Retina (tissue), 1 donor: ENCODE results near the gene SLCO3A1.

Experiments used
- DNase-seq: peaks from one replicate; pipeline ENCODE4 v3.0.0-alpha.2; 2016

The SLCO3A1 gene

DNA sequence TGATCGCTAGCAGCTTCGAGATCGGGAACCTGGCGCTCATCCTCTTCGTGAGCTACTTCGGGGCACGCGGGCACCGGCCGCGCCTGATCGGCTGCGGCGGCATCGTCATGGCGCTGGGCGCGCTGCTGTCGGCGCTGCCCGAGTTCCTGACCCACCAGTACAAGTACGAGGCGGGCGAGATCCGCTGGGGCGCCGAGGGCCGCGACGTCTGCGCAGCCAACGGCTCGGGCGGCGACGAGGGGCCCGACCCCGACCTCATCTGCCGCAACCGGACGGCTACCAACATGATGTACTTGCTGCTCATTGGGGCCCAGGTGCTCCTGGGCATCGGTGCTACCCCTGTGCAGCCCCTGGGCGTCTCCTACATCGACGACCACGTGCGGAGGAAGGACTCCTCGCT is 62.5 kb downstream of the SLCO3A1 start:
- DNase-seq, result no peak

DNA sequence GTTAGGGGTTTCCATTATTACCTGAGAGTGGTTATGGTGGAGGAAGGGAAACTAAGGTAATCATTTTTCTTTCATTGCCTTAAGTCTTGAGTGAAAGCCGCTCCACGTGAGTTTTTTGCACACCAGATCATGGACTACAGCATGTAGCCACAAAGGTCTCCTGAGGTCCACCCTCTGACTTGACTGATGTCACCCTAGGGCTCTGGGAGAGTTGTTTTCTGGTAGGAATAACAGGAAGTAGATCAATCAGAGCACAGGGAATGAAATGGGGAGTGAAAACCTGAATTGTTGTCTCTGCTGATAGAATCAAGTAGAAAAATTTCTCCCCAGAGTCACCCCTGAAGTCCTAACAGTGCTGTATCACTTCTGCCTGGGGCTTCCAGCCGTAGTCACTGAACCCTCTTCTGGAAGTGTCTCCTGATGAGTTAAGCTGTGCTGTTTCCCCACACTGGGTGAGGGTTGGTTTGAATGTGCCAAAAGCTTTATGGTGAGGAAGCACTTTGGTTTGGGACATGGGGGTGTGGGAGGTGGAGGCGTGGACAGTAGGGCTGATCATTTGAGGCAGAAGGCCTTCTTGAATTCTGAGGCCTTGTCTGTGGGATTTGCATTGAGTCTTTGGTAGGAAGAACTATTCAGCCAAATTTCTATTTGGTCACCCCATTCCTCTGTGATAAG is 64.3 kb downstream of the SLCO3A1 start:
- no peak for DNase-seq

DNA sequence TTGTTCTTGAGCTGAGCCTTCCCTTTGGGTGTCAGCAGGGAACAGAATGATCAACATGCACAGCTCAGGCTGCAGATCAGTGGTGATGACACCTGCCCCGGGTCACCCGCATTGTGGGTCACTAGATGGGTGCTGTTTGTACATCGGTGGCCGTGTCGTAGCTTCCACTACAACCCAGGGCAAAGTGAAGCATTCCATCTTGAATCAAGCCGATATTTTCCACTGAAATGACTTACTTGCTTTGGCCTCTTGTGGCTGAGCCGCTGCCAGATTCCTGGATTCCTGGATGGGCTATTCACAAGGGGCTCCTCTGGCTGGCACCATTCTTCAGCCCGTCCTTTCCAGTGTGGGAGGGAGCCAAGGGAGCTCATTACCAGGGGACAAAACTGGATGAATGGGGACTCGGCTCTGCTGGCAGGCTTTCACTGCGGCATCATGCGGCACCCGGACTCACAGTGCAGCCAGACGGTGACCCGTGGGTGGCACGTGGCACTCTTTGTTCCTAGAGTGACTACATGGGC is 65.6 kb downstream of the SLCO3A1 start:
- no peak for DNase-seq

DNA sequence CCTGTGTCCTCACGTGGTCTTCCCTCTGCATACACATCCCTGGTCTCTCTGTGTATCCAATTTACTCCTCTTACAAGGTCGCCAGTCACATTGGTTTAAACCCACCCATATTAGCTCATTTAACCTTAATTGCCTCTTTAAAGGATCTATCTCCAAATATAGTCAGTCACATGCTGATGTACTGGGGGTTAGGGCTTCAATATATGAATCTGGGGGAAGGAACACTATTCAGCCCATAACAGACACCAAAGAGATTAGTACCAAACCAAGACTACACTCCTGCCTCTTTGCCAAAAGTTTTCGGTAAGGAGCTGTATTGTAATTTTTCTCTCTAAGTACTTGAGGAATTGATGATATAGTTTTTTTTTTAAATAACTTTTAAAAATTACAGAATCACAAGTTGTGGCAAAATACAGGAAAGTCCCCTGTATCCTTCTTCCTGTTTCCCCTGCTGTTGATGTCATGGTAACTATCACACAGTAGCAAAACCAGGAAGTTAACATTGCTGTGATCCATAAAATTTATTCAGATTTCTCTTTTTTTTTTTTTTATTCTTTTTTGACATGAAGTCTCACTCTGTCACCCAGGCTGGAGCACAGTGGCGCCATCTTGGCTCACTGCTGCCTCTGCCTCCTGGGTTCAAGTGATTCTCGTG is 67.8 kb downstream of the SLCO3A1 start:
- DNase-seq, result no peak

DNA sequence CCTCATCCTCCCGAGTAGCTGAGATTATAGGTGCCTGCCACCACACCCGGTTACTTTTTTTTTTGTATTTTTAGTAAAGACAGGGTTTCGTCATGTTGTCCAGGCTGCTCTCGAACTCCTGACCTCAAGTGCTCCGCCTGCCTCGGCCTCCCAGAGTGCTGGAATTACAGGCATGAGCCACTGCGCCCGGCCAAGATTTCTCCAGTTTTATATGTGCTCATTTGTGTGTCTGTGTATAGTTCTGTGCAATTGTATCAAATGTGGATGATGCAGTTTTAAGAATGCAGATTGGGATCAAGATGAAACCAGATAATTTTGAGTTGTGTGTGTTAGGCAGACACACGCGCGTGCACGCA is 68.3 kb downstream of the SLCO3A1 start:
- no peak for DNase-seq

DNA sequence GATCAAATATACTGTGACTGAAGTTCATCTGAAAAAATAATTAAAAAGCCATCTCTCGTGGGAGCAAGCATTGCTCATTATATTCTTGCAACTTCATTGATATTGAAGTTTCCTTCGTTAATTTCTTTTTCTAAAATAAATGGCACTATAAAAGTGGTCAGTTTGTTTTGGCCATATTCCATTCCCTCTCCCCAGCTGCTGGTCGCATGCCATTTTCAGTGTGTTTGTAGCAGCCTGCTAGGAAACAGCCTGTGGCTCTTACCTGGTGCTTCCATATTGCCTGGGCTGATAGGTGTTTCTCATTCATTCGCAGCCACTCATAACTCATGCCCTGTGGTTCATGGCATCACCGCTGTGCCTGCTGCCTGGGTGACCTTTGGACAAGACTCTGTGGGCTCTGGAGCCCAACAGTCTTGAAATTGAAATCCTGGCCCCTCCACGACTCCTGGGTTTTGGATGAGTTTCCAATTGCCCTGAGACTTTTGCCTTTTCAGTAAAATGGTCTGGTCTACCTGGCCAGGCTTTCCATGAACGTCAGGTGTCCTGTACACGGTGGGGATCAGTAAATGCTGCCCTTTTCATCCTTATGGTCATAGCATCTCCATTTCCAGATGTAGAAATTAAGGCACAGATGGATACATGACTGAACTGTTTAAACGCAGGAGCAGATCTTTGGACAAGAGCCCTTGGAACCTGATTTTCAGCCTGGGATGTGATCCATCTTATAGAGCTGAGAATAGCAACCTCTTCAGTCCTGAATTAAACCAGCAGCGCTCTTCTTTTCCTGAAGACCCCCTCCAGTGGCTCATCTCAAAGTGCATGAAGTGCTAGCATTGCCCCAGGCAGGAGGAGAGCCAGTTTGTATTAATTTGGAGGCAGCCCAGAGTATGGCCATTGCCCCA is 69.4 kb downstream of the SLCO3A1 start:
- DNase-seq, result no peak

DNA sequence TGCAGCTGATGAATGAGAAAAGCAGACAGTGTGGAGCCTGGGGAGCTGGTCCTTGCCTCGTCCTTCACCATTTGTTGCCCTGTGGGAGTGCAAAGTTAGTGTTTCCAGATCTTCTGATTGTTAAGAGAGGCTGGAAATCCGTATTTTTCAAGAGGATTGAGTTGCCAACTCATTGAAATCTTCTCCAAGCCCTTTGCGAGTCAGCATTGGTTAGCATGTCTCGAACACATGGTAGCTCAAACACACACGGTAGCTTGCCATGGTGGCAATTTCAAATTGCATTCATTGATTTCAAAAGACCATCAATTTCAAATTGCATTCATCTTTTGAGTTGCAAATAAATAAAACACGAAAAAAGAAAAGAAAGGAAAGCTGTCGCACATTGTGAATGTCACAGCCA is 70.7 kb downstream of the SLCO3A1 start:
- DNase-seq, result no peak

DNA sequence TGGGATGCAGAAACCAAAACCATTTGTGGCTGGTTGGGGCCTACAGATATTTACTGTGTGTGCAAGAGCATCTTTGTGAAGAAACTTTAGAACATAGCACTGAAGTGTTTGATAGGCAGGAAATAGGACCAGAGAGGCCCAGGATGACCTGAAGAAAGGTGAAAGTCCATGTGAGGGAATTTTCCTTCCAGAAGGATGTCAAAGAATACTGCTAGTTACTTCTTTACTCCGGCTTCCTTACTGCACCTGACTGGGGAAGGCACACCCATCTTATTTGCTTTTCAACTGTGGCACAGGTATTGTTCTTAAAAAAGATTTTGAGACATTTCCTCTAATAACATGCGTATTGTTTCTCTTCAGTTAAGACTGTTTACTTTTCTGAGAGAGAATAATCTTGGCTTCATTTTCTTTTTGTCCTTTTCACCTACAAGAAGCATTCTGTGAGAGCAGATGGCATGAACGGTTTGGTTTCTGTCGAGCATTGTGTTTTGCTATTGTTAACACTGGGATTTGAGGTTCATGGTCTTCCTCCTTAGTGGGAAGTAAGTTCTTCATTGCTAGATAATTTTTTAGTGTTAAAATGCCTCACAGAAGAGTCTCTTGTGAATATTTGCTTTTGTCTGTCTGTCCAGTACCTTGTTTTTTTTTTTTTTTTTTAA is 71.5 kb downstream of the SLCO3A1 start:
- no peak for DNase-seq

DNA sequence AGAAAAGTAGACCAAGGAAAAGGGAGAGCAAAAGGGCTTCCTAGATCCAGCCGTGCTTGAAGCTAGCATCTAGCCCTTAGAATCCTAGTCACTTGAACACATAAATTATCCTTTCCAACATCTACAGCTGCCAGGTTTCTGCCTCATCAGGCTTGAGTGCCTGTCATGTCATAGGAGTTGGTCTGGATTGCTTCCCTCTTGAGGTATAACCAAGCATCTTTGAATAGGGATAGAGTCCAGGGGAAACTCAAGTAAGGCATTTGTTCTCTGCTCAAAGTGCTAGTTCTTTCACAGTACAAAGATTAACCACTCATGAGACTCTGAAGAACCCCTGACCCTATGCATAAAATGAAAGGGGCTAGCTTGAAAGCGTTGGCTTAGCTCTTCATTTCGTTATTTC is 72.3 kb downstream of the SLCO3A1 start:
- no peak for DNase-seq

DNA sequence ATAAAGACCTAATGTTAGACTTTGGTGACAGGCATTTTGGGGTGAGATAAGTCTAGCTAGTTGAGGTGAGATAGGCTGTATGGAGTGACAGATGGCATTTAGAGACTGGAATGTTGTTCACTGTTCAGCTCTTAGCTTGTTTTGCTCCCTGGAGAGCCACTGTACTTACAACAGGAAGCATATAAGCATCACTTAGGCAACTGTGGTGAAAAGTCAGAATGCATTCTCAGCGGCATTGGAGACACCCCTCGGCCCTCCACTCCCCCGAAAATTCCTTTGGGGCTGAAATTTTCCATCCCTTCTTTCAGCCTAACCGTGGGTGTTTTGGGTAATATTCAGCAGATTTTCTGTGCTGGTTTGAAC is 73.4 kb downstream of the SLCO3A1 start:
- no peak for DNase-seq

DNA sequence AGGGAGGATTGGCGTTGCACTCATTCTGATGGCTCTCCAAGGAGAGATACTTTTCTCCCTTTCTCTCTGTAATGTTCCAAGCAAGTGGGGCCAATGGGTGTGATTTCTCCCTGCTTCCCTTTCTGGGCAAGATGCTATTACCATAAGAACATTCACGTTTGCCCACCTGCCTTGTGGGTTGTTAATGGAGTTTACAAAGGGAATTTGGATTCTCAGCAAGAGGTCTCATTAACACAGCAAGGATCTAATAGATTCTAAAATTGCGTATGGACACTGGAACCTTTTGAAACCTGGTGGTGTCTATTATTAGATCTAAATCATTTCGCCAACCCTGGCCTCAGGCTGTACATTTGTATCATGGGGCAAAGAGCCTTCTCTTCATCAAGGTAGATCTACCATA is 74.1 kb downstream of the SLCO3A1 start:
- no peak for DNase-seq

DNA sequence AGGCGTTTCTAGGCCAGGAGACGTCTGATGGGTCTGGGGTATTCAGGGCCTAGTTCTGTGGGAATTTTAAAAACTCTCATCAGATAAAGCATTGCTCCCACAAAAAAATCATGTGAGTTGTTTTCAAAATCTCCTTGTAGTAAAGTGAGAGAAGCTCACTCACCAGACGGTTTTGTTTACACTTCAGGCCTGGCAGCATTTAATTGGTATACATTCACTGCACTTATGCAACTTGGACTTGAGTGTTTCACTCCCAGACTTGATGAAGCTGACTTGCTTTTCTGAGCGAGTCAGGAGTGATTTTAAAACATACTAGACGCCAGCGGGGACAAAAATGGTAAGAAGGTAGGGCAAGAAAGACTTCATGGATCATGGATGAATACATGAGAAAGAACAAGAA is 75.2 kb downstream of the SLCO3A1 start:
- DNase-seq, result no peak

DNA sequence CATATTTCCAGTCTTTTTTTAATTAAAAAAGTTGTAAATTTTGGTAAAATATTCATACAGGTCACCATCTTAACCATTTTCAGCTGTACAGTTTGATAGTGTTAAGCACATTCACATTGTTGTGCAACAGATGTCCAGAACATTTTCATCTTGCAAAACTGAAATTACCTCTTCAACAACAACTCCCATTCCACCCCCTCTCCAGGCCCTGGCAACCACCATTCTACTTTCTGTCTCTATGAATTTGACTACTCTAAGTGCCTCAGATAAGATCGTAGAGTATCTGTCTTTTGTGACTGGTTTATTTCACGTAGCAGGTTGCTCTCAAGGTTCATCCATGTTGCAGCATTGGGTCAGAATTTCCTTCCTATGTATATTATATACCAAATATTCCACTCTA is 76.0 kb downstream of the SLCO3A1 start:
- no peak for DNase-seq

DNA sequence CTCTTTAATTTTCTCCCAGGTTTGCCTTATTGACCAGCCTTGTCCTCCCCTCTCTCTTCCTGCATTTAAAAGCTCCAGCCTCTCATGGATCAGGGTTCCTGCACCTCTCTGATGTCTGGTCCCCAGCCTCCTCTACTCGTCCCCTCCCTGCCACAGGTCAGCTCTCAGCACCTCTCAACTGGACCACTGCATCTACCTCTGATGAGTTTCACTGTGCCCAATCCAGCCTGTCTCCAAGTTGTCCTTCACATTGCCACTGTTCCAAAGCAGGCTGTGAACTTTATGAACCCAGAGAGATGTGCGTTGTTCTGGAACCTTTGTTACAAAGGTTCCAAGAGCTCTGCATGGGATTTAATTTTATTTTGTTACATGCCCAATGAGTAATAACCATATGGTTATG is 76.6 kb downstream of the SLCO3A1 start:
- DNase-seq, result no peak

DNA sequence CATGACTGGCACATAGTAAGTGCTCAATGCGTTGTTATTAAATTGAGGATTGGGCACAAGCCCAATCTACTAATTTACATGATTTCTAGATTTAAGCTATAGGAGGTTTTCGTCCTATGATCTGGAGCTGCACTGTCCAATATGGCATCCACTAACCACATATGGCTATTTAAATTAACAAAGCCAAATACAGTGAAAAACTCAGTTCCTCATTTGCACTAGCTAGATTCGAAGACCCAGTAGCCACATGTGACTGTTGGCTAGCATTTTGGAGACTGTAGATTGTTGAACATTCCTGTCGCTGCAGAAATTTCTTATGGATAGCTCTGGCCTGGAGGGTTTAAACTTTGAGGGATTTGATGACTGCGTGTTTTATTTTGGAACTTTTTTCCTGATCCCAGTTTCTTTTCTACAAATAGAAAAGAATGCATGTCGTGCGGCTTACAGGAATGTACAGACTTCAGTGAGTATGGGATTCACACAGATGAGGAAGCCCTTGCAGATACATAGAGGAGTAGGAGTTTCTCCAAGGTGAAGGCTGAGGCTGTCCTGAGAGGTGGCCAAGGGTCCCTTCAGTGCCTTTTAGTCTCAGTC is 82.8 kb downstream of the SLCO3A1 start:
- DNase-seq, result no peak

DNA sequence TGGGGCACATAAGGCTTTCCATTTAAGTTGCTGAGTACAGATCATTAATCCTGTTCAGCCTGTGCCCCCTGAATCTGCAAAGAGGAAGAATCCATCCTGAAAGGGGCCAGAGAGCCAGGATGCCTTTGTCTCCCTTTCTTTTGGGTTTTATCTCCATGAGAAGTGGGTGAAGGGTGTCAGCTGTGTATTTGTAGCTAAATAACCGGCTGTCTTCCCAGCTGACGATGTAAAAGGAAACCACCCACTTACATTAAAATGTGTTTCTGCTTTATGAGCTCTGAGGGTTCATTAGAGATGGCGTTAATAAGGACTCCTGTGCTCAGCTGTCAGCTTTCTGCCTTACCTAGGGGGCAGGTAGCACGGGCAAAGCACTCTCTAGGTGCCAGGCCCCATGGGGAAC is 83.4 kb downstream of the SLCO3A1 start:
- no peak for DNase-seq

DNA sequence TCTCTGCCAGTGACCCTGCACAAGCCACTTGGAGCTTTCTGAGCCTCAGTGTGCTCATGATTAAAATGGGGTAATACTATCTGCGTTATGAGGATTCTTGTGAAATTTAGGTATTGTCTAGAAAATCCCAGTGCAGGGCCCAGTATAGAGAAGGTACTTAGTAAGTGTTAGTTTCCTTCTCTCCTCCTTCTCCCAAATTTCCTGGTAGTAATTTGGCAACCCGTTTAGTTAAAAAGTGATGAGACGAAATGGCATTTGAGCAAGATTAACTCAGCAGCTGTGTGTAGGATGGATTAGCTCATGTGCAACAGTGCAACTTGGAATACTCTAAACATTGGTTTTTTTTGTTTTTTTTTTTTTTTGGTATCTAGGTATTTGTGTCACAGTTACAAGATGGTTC is 84.6 kb downstream of the SLCO3A1 start:
- no peak for DNase-seq

DNA sequence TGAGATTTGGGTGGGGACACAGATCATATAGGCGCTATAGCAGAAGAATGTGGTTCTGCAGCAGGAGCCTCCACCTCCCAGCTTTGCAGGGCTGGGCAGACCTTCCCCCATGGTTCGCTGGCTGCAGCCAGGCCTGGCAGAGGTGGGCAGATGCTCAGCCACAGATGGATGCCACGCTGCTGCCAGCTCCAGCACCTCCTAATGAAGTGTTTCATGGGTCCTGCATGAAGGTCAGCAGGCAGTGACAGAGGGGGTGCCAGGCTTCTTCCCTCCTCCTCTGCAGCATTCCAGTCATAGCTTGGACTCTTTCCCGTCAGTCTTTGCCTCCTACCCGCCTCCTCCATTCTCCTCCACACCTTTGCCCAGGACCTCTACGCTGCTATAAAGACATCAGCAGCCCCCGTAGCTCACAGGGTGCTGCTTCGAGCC is 85.9 kb downstream of the SLCO3A1 start:
- DNase-seq, result no peak

DNA sequence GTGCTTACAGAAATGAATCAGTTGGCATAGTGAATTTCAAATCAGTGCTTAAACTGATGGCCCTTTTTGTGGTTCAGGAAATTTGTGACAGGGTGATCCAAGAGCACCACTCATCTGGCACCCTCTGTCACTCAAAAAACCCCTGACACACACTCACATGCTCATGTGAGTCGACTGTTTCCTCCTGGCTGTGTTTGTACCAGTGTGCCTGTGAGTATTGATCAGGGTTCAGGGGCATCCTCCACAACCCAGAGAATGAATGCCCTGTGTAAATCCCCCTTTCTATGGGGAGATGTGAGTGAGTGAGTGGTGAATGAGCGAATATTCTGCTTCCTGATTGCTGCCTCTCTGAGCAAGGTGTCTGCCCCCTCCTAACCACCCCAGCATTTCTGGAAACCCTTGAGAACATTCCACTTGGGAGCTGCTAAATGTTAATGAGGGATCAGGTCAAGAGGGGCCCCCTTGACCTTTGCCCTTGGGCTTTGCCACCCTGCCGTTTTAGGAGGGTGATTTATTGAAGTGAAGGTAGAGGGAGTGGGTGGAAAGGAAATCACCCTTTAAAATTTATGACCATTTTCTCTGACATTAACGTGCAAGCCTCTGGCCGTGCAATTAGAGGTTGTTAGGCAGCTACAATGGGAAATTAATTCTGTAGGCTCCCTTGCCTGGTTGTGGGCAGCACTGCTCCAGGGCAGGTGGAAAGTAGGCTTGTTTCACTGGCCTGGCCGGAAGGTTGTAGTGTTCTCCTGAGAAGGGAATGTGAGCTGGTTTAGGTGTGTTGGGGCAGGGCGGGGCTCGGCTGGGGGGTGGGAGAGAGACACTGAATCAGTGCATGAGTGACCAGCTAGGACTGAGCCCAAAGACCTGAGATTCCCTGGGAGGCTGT is 87.2 kb downstream of the SLCO3A1 start:
- DNase-seq, result no peak

DNA sequence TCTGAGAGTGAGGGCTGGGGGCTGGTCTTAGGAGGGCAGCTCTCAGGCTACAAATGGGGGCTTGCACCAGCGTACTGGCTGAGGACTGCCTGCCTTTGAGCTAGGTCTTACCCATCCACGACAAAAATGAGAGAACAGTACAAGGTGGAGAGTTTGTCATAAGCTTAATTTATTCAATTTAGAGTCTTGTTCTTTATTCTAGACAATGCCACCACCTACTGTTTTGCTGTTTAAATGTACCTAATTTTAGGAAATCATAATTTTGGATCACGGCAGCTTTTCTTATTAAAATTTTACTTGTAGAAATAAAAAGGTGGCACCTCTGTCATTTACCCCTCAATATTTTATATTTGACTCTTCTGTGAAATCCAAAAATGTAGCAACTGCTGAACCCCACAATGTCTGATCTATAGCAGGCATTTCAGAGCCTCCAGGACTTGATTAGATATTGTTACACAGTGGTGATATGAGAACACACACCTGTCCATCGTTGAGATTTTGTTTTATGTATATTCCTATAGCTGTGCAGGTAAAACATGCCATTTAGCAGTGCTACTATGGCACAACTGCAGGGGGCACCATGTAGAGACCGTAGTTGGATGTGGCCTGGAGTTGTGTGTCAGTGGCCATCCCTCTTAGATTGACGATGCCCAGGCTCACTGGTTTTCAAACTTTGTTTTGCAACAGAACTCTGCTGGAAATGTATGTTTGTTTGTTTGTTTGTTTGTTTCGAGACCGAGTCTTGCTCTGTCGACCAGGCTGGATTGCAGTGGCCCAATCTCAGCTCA is 88.6 kb downstream of the SLCO3A1 start:
- no peak for DNase-seq
